C4-2B (cell line): ENCODE measurements around the gene SLC49A3.

Source experiments
- ZFX ChIP-seq: fragments of 450-650 bp; IDR thresholded peaks from 2 replicates; pipeline ENCODE4 v1.6.1; 2017
- TF ChIP-seq, protein P1 (sequence below): fragments of 450-650 bp; conservative IDR thresholded peaks from 2 replicates; pipeline ENCODE4 v1.5.1; 2017; ENCODE audit warnings: mild to moderate bottlenecking

DNA sequence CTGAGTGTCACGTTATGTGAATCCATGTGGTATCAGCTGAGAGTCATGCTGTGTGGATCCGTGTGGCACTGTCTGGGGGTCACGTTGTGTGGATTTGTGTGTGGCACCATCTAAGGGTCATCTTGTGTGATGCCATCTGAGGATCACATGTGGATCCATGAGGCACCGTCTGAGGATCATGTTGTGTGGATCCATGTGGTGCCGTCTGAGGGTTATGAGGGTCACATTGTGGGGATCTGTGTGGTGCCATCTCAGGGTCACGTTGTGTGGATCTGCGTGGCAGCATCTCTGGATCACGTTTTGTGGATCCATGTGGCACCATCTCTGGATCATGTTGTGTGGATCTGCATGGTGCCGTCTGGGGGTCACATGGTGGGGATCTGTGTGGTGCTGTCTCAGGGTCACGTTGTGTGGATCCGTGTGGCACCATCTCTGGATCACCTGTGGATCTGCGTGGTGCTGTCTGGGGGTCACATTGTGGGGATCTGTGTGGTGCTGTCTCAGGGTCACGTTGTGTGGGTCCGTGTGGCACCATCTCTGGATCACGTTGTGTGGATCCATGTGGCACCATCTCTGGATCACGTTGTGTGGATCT is 56.7 kb downstream of the SLC49A3 start:
- TF ChIP-seq, protein P1, sequence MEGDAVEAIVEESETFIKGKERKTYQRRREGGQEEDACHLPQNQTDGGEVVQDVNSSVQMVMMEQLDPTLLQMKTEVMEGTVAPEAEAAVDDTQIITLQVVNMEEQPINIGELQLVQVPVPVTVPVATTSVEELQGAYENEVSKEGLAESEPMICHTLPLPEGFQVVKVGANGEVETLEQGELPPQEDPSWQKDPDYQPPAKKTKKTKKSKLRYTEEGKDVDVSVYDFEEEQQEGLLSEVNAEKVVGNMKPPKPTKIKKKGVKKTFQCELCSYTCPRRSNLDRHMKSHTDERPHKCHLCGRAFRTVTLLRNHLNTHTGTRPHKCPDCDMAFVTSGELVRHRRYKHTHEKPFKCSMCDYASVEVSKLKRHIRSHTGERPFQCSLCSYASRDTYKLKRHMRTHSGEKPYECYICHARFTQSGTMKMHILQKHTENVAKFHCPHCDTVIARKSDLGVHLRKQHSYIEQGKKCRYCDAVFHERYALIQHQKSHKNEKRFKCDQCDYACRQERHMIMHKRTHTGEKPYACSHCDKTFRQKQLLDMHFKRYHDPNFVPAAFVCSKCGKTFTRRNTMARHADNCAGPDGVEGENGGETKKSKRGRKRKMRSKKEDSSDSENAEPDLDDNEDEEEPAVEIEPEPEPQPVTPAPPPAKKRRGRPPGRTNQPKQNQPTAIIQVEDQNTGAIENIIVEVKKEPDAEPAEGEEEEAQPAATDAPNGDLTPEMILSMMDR = no peak
- no peak for TF ChIP-seq ZFX
